MM.1S (cell line): ENCODE results near the gene DKK2.

ENCODE experiments used
- CTCF ChIP-seq: fragments of 300-600 bp; sonication (generic); IDR thresholded peaks from 2 replicates; pipeline ENCODE4 v1.5.1; 2016; ENCODE audit warnings: antibody characterized with exemption, low read length, mixed read lengths
- EZH2 ChIP-seq: fragments of 300-600 bp; sonication (generic); optimal IDR thresholded peaks from 2 replicates; pipeline ENCODE3; 2017; ENCODE audit warnings: low read depth, mild to moderate bottlenecking, antibody characterized with exemption, low read length, mixed read lengths

GRCh38 chr4:107037199-107037584 lies 1.1 kb upstream of the DKK2 start:
- TF ChIP-seq CTCF (peak; percentile 34), EZH2 (no peak)
